PC-9 (cell line): ENCODE data around the gene SIGMAR1. TPM values are rescaled to one million over a fixed set of nuclear protein-coding genes. Genes with fewer than 3 reads are reported as not detected.
A peak's percentile ranks its signal among the peaks of the same experiment; 100 is the strongest.

Experiments
- BruUV-seq: library from RNA; stranded (reverse); fragments of 400-500 nt; replicated peaks from 2 replicates; lab custom pipeline; 2021; lab: Mats Ljungman, UMichigan
- CTCF ChIA-PET: fragments of 300-600 bp; sonication (Branson Sonifier 250); formaldehyde crosslinking; loops from one replicate; lab custom pipeline; 2022; ENCODE audit warnings: antibody characterized with exemption; lab: Charles Lee
- POLR2A ChIA-PET: fragments of 300-600 bp; sonication (Branson Sonifier 250); formaldehyde crosslinking; loops from one replicate; lab custom pipeline; 2022; ENCODE audit warnings: antibody characterized with exemption; ENCODE audit not compliant: unreplicated experiment; lab: Charles Lee
- DNase-seq, 2 experiments: peaks; one replicate each; pipeline versions ENCODE4 v3.0.0 to v3.0.0-alpha.2; 2015 to 2022; ENCODE audit warnings: mixed read lengths in 1 of 2
- H2AFZ ChIP-seq: fragments of 200-600 bp; sonication (generic); 2 replicates; pipeline ENCODE4 v1.8.1; 2017; ENCODE audit warnings: antibody characterized with exemption
- H3F3A ChIP-seq: fragments of 200-600 bp; sonication (generic); 2 replicates; pipeline ENCODE4 v1.8.1; 2017; ENCODE audit warnings: antibody characterized with exemption, mild to moderate bottlenecking, low read depth; ENCODE audit not compliant: insufficient read depth
- H3K27ac ChIP-seq: fragments of 200-600 bp; sonication (generic); 2 replicates; pipeline ENCODE4 v1.6.1; 2016; ENCODE audit warnings: mixed run types
- H3K27me3 ChIP-seq: fragments of 200-600 bp; sonication (generic); 2 replicates; pipeline ENCODE4 v1.6.1; 2016; ENCODE audit warnings: low read depth, mixed run types; ENCODE audit not compliant: insufficient read depth
- H3K36me3 ChIP-seq: fragments of 200-600 bp; sonication (generic); 2 replicates; pipeline ENCODE4 v1.6.1; 2016; ENCODE audit warnings: low read depth, mixed run types
- H3K4me1 ChIP-seq: fragments of 200-600 bp; sonication (generic); replicated peaks from 2 replicates; pipeline ENCODE4 v1.6.1; 2016; ENCODE audit warnings: mixed run types; ENCODE audit not compliant: insufficient read depth
- H3K4me2 ChIP-seq: fragments of 200-600 bp; sonication (generic); 2 replicates; pipeline ENCODE4 v1.6.1; 2017; ENCODE audit warnings: mixed run types
- H3K4me3 ChIP-seq: fragments of 200-600 bp; sonication (generic); 2 replicates; pipeline ENCODE4 v1.6.1; 2016; ENCODE audit warnings: mixed run types
- H3K79me2 ChIP-seq: fragments of 200-600 bp; sonication (generic); 2 replicates; pipeline ENCODE4 v1.6.1; 2017; ENCODE audit warnings: low read depth, mixed run types
- H3K9me2 ChIP-seq: fragments of 200-600 bp; sonication (generic); 2 replicates; pipeline ENCODE4 v1.8.1; 2017; ENCODE audit warnings: mild to moderate bottlenecking; ENCODE audit not compliant: insufficient read depth
- H3K9me3 ChIP-seq: fragments of 200-600 bp; sonication (generic); 2 replicates; pipeline ENCODE4 v1.8.1; 2016; ENCODE audit warnings: low read depth; ENCODE audit not compliant: insufficient read depth
- H4K20me1 ChIP-seq: fragments of 200-600 bp; sonication (generic); 2 replicates; pipeline ENCODE4 v1.8.1; 2017; ENCODE audit not compliant: insufficient read depth
- CTCF ChIP-seq: fragments of 200-600 bp; sonication (generic); conservative IDR thresholded peaks from 2 replicates; pipeline ENCODE4 v1.6.1; 2017; ENCODE audit warnings: mixed run types, antibody characterized with exemption, mild to moderate bottlenecking, moderate library complexity
- EZH2 ChIP-seq: fragments of 200-600 bp; sonication (generic); IDR thresholded peaks from 2 replicates; pipeline ENCODE4 v1.8.0; 2017; ENCODE audit warnings: antibody characterized with exemption, low read depth
- intact Hi-C: fragments of 100-400 bp; cut with micrococcal nuclease; formaldehyde crosslinking; loops from one replicate; pipeline ENCODE4 v1.10.0; 2022; ENCODE audit not compliant: unreplicated experiment
- total RNA-seq: library from RNA; stranded (reverse); gene quantifications from 2 replicates; pipeline ENCODE4 v1.2.3, GENCODE V29; 2021

Gene SIGMAR1
- total RNA-seq, 1 experiment from 2014 or later: 57.9 TPM

GRCh38 chr9:34638138-34638445 lies 505 bp upstream of the SIGMAR1 start:
- no peaks in the 10 kb centered on the region for H4K20me1 ChIP-seq
- TF ChIP-seq EZH2 (no peak), CTCF (no peak)
- CTCF ChIA-PET: interaction anchor here (0.5 to 1.0 kb wide), 2 partner anchors 34 to 54 kb away, joined by 3 to 10 read pairs; no protein-coding TSS in a partner anchor
- peak overlapping the region; percentile 90 for H3K4me2 ChIP-seq
- H3K9me2 ChIP-seq: no peaks in the 10 kb centered on the region
- peaks cover 18% of the 10 kb centered on the region for H3K79me2 ChIP-seq
- intact Hi-C loops: no loop called here
- POLR2A ChIA-PET: interaction anchor here (0.6 to 0.7 kb wide), 2 partner anchors 81 to 207 kb away, joined by 3 to 4 read pairs; no protein-coding TSS in a partner anchor
- H3F3A ChIP-seq: peaks cover 10% of the 10 kb centered on the region; the same call in 1 of the 2 replicates
- no peak overlapping the region for H3K27ac ChIP-seq
- peak overlapping the region; percentile 82 for H3K4me3 ChIP-seq
- no peaks in the 10 kb centered on the region for H3K9me3 ChIP-seq
- DNase-seq: no peak
- no peaks in the 10 kb centered on the region for H3K36me3 ChIP-seq
- BruUV-seq: no TSS peak
- peaks cover 14% of the 10 kb centered on the region for H3K4me1 ChIP-seq
- H3K27me3 ChIP-seq: no peaks in the 10 kb centered on the region
- peak overlapping the region; percentile 89 for H2AFZ ChIP-seq

GRCh38 chr9:34636791-34637355 lies 714 bp downstream of the SIGMAR1 start:
- H3K79me2 ChIP-seq: peaks cover 18% of the 10 kb centered on the region
- no peaks in the 10 kb centered on the region for H3K9me3 ChIP-seq
- no peaks in the 10 kb centered on the region for H3K36me3 ChIP-seq
- no peak overlapping the region for H3K27ac ChIP-seq
- no peaks in the 10 kb centered on the region for H4K20me1 ChIP-seq
- TF ChIP-seq EZH2 (no peak), CTCF (no peak)
- ChIA-PET POLR2A (no interaction called here), CTCF (interaction anchor here (0.5 to 0.6 kb wide), 2 partner anchors 49 to 58 kb away, joined by 3 read pairs; no protein-coding TSS in a partner anchor)
- H3K9me2 ChIP-seq: no peaks in the 10 kb centered on the region
- H2AFZ ChIP-seq: peak overlapping the region; percentile 89
- BruUV-seq: no TSS peak
- peak overlapping the region; percentile 82 for H3K4me3 ChIP-seq
- H3F3A ChIP-seq: peaks cover 10% of the 10 kb centered on the region; the same call in 1 of the 2 replicates
- H3K4me2 ChIP-seq: peak overlapping the region; percentile 90
- H3K27me3 ChIP-seq: no peaks in the 10 kb centered on the region
- peaks cover 14% of the 10 kb centered on the region for H3K4me1 ChIP-seq
- DNase-seq: no peak
- intact Hi-C loops: loop anchor here (2.0 kb wide), 1 partner anchor 66 kb away; no protein-coding TSS in a partner anchor

- peaks cover 9% of the 10 kb centered on the region; the same call in 1 of the 2 replicates for H3K4me1 ChIP-seq
- H3K36me3 ChIP-seq: no peaks in the 10 kb centered on the region
- no peaks in the 10 kb centered on the region for H3K27me3 ChIP-seq
- TF ChIP-seq EZH2 (no peak), CTCF (no peak)
- no peaks in the 10 kb centered on the region for H3K9me3 ChIP-seq
- H3K9me2 ChIP-seq: no peaks in the 10 kb centered on the region
- intact Hi-C loops: loop anchor here (2.0 kb wide), 1 partner anchor 23 kb away; the partner anchor contains the start of gene RPP25L
- H3K27ac ChIP-seq: no peak overlapping the region
- ChIA-PET CTCF (interaction anchor here (0.6 kb wide), 1 partner anchor 795 kb away, joined by 3 read pairs; no protein-coding TSS in a partner anchor), POLR2A (no interaction called here)
- no TSS peak for BruUV-seq
- peak overlapping the region; percentile 90; the same call in 1 of the 2 replicates for H3K4me2 ChIP-seq
- H4K20me1 ChIP-seq: no peaks in the 10 kb centered on the region
- H3F3A ChIP-seq: peaks cover 5% of the 10 kb centered on the region; the same call in 1 of the 2 replicates
- DNase-seq: no peak
- no peak overlapping the region for H3K4me3 ChIP-seq
- H3K79me2 ChIP-seq: peaks cover 18% of the 10 kb centered on the region
- H2AFZ ChIP-seq: no peak overlapping the region
Measured at GRCh38 chr9:34635556-34635955, 2.0 kb downstream of the SIGMAR1 start.
